ENCODE results near the gene CYB5B.
A peak's percentile ranks its signal among the peaks of the same experiment; 100 is the strongest.

CYB5B gene

GRCh38 chr16:69424053-69424934, at the start of gene CYB5B:
Gene CYB5B (plus strand): TSS chr16:69424619. CDS start chr16:69424684, 65 bp downstream.
- peaks cover 8 to 9% of the 10 kb centered on the region in 2 experiments for H3K4me1 ChIP-seq (ENCODE audit: control insufficient read depth in 1 of 2, insufficient read depth in 1 of 2, low read depth in 1 of 2, low read length in 1 of 2)
- TF ChIP-seq CTCF (IDR thresholded peaks at IDR 0.05) = no peak
- H3K27ac ChIP-seq = peak within 1 kb of the TSS; percentile 70
- H3K36me3 ChIP-seq = peaks cover 3% of the 10 kb centered on the region
- H3K27me3 ChIP-seq = no peaks in the 10 kb centered on the region
- no peaks in the 10 kb centered on the region for H3K9me3 ChIP-seq
- peak within 1 kb of the TSS; percentile 67 to 76 for H3K4me3 ChIP-seq (ENCODE audit: low read depth in 1 of 2, low read length in 1 of 2)

- Histone ChIP-seq H3K9me3 (no peaks in the 10 kb centered on the region), H3K36me3 (peaks cover 49% of the 10 kb centered on the region), H3K27ac (no peak overlapping the region), H3K4me1 (ENCODE audit: control insufficient read depth in 1 of 2, insufficient read depth in 1 of 2, low read depth in 1 of 2, low read length in 1 of 2) (peaks cover 6% of the 10 kb centered on the region in 2 experiments), H3K4me3 (ENCODE audit: low read depth in 1 of 2, low read length in 1 of 2) (no peak overlapping the region), H3K27me3 (no peaks in the 10 kb centered on the region)
- no peak for TF ChIP-seq CTCF (IDR thresholded peaks at IDR 0.05)
These were observed 47.9 kb upstream of the CYB5B start for GRCh38 chr16:69376393-69377059.

GRCh38 chr16:69378036-69378435, 46.4 kb upstream of the CYB5B start:
- no peak overlapping the region for H3K4me3 ChIP-seq (ENCODE audit: low read depth in 1 of 2, low read length in 1 of 2)
- no peaks in the 10 kb centered on the region for H3K9me3 ChIP-seq
- TF ChIP-seq CTCF (IDR thresholded peaks at IDR 0.05) = no peak
- H3K27ac ChIP-seq = no peak overlapping the region
- no peaks in the 10 kb centered on the region for H3K27me3 ChIP-seq
- no peaks in the 10 kb centered on the region for H3K4me1 ChIP-seq (ENCODE audit: control insufficient read depth in 1 of 2, insufficient read depth in 1 of 2, low read depth in 1 of 2, low read length in 1 of 2)
- H3K36me3 ChIP-seq = peaks cover 54% of the 10 kb centered on the region

- Histone ChIP-seq H3K9me3 (no peaks in the 10 kb centered on the region), H3K4me1 (ENCODE audit: control insufficient read depth in 1 of 2, insufficient read depth in 1 of 2, low read depth in 1 of 2, low read length in 1 of 2) (no peaks in the 10 kb centered on the region), H3K4me3 (ENCODE audit: low read depth in 1 of 2, low read length in 1 of 2) (no peak overlapping the region), H3K27me3 (no peaks in the 10 kb centered on the region), H3K36me3 (peaks cover 61% of the 10 kb centered on the region), H3K27ac (no peak overlapping the region)
- TF ChIP-seq CTCF (IDR thresholded peaks at IDR 0.05) = no peak
These were observed 45.7 kb upstream of the CYB5B start for GRCh38 chr16:69378760-69379159.

- Histone ChIP-seq H3K9me3 (no peaks in the 10 kb centered on the region), H3K36me3 (peaks cover 58% of the 10 kb centered on the region), H3K27ac (no peak overlapping the region), H3K4me1 (ENCODE audit: control insufficient read depth in 1 of 2, insufficient read depth in 1 of 2, low read depth in 1 of 2, low read length in 1 of 2) (peaks cover 11 to 14% of the 10 kb centered on the region in 2 experiments), H3K27me3 (no peaks in the 10 kb centered on the region), H3K4me3 (ENCODE audit: low read depth in 1 of 2, low read length in 1 of 2) (no peak overlapping the region)
- no peak for TF ChIP-seq CTCF (IDR thresholded peaks at IDR 0.05)
These were observed 43.2 kb upstream of the CYB5B start for GRCh38 chr16:69381231-69381630.
